CD4-positive, alpha-beta memory T cell (primary cell): ENCODE measurements around the gene PHKG2. TPM values are rescaled to one million over a fixed set of nuclear protein-coding genes. Genes with fewer than 3 reads are reported as not detected.

Source experiments
- CTCF ChIA-PET: fragments of 350-600 bp; sonication (Branson Sonifier 250); formaldehyde crosslinking; loops from one replicate; lab custom pipeline; 2021; ENCODE audit warnings: inconsistent platforms; ENCODE audit not compliant: partially characterized antibody; lab: Charles Lee
- POLR2A ChIA-PET: fragments of 350-600 bp; sonication (Branson Sonifier 250); formaldehyde crosslinking; loops from one replicate; lab custom pipeline; 2021; ENCODE audit not compliant: partially characterized antibody; lab: Charles Lee
- DNase-seq, 5 donors: peaks; one replicate each; pipeline versions ENCODE4 v3.0.0 to v3.0.0-alpha.2; 2020 to 2022; ENCODE audit warnings: mixed read lengths in 1 of 5
- H3K27ac ChIP-seq: one replicate; pipeline ENCODE4 v1.7.0; 2013; ENCODE audit warnings: low read depth, low read length
- H3K27me3 ChIP-seq: 2 replicates; pipeline ENCODE4 v1.7.0; 2013; ENCODE audit warnings: mild to moderate bottlenecking, low read length, moderate library complexity; ENCODE audit not compliant: insufficient read depth
- H3K36me3 ChIP-seq: 2 replicates; pipeline ENCODE4 v1.7.0; 2013; ENCODE audit warnings: mild to moderate bottlenecking, low read length, moderate library complexity; ENCODE audit not compliant: insufficient read depth
- H3K4me1 ChIP-seq: 2 replicates; pipeline ENCODE4 v1.7.0; 2013; ENCODE audit warnings: mild to moderate bottlenecking, low read length, moderate library complexity; ENCODE audit not compliant: insufficient read depth
- H3K4me3 ChIP-seq, 2 donors: one replicate each; pipeline ENCODE4 v1.7.0; 2013; ENCODE audit warnings: low read length in 2 of 2, mild to moderate bottlenecking in 1 of 2
- H3K9me3 ChIP-seq, 2 donors: one replicate each; pipeline ENCODE4 v1.7.0; 2013; ENCODE audit warnings: low read length in 2 of 2, control low read depth in 1 of 2; ENCODE audit not compliant: control insufficient read depth in 1 of 2
- H3K27ac Mint-ChIP-seq, 7 donors: one replicate each; pipeline ENCODE4 v1.8.0; 2020 to 2021; ENCODE audit warnings: mixed read lengths in 7 of 7, mild to moderate bottlenecking in 6 of 7, inconsistent platforms in 3 of 7, moderate library complexity in 3 of 7
- H3K27me3 Mint-ChIP-seq, 2 donors: one replicate each; pipeline ENCODE4 v1.8.0; 2020 to 2021; ENCODE audit warnings: mixed read lengths in 2 of 2
- H3K36me3 Mint-ChIP-seq, 2 donors: one replicate each; pipeline ENCODE4 v1.8.0; 2020 to 2021; ENCODE audit warnings: mixed read lengths in 2 of 2, inconsistent platforms in 1 of 2, mild to moderate bottlenecking in 1 of 2
- H3K4me1 Mint-ChIP-seq, 4 donors: one replicate each; pipeline ENCODE4 v1.8.0; 2020 to 2021; ENCODE audit warnings: mixed read lengths in 4 of 4, mild to moderate bottlenecking in 1 of 4
- H3K4me3 Mint-ChIP-seq, 8 donors: one replicate each; pipeline ENCODE4 v1.8.0; 2020 to 2021; ENCODE audit warnings: mixed read lengths in 8 of 8, mild to moderate bottlenecking in 7 of 8, moderate library complexity in 6 of 8, inconsistent platforms in 3 of 8
- H3K9me3 Mint-ChIP-seq, 8 donors: one replicate each; pipeline ENCODE4 v1.8.0; 2020 to 2021; ENCODE audit warnings: mixed read lengths in 8 of 8, mild to moderate bottlenecking in 5 of 8, inconsistent platforms in 3 of 8, moderate library complexity in 1 of 8
- intact Hi-C: fragments of 100-400 bp; cut with micrococcal nuclease; formaldehyde crosslinking; loops from one replicate; pipeline ENCODE4 v1.15.1; 2023
- polyA plus RNA-seq, 2 donors: library from polyadenylated mRNA; unstranded; fragments of 300-500 nt; fragmentation: Illumina TruSeq; gene quantifications; one replicate each; pipeline ENCODE4 v1.2.3, GENCODE V29; 2021
- total RNA-seq, 2 experiments: library from RNA; stranded (reverse); gene quantifications; one replicate each; pipeline ENCODE4 v1.2.3, GENCODE V29; 2021

Gene PHKG2
- total and polyA plus RNA-seq, 4 experiments from 2014 or later: 42.0 to 63.5 (median 54.5) TPM

DNA sequence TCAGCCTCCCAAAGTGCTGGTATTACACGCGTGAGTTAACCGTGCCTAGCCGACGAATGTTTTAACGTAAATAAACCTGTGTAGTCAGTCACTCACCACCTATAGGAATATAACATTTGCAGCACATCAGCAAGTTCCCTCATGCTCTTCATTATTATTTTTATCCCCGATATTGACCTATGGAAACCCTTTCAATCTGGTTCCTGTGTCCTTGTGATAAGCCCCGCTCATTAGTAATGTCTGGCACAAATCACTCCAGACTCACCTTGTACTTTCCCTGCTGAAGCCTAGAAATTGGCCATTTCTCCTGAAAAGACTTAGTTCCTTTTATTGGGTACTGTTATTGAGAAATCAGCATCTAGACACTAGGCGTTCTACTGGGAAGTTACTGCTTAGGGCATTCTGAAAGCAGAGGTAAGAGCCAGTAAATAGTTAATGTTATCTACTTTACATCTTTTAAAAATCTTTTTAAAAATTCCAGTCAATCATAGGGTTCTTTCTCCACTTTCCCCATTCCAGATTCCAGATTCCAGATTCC is 1.5 kb upstream of the PHKG2 start:
- no peak overlapping the region for H3K4me3 Mint-ChIP-seq
- peaks cover 0 to 6% (median 0%) of the 10 kb centered on the region in 8 donors for H3K9me3 Mint-ChIP-seq
- no peaks in the 10 kb centered on the region for H3K27me3 ChIP-seq
- H3K4me3 ChIP-seq: no peak overlapping the region
- intact Hi-C loops: loop anchor here (5.0 kb wide), 2 partner anchors 66 to 89 kb away; partner anchors contain the start of gene FBRS
- H3K9me3 ChIP-seq: no peaks in the 10 kb centered on the region
- CTCF ChIA-PET: interaction anchor here (0.6 kb wide), 1 partner anchor 53 kb away, joined by 3 read pairs; no protein-coding TSS in a partner anchor
- H3K4me1 Mint-ChIP-seq: peaks cover 14 to 33% (median 21%) of the 10 kb centered on the region in 4 donors
- no peak overlapping the region for H3K27ac ChIP-seq
- H3K27ac Mint-ChIP-seq: peak overlapping the region in 4 of 7 donors; percentile 12 to 94 (median 90)
- DNase-seq: no peak
- POLR2A ChIA-PET: interaction anchor here (1.0 to 3.1 kb wide), 8 partner anchors 11 to 195 kb away, joined by 3 to 22 read pairs (median 14); partner anchors contain the start of genes CFAP119, RNF40 and SRCAP
- peaks cover 6% of the 10 kb centered on the region for H3K36me3 ChIP-seq
- peaks cover 19 to 39% of the 10 kb centered on the region in 2 donors for H3K36me3 Mint-ChIP-seq
- H3K4me1 ChIP-seq: peaks cover 7% of the 10 kb centered on the region
- H3K27me3 Mint-ChIP-seq: no peaks in the 10 kb centered on the region

DNA sequence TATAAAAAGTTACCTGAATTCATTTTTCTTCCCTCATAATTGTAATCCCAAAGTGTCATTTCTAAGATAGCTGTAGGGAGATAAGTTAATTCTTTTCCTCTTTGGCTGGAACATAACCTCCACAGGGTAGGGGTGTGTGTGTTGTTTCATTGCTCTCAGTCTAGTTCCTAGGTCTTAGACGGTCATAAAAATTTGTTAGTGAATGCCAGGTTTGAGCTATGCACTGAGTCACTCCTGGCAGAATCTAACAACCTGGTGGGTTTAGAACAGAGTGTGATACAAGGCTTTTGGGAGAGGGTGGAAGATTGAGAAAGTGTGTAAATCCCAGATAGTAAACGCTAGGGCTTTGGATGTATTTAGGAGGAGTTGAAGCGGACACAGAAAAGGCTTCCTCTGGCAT is 894 bp upstream of the PHKG2 start:
- Histone ChIP-seq H3K4me3 (peak overlapping the region in 1 of 2 donors; percentile 71), H3K36me3 (peaks cover 4% of the 10 kb centered on the region), H3K27ac (peak overlapping the region; percentile 60), H3K27me3 (no peaks in the 10 kb centered on the region), H3K4me1 (peaks cover 7% of the 10 kb centered on the region), H3K9me3 (no peaks in the 10 kb centered on the region)
- intact Hi-C loops: loop anchor here (5.0 kb wide), 2 partner anchors 65 to 90 kb away; partner anchors contain the start of gene FBRS
- H3K4me1 Mint-ChIP-seq: peaks cover 14 to 33% (median 20%) of the 10 kb centered on the region in 4 donors
- peak overlapping the region; percentile 81 to 97 (median 90) for H3K4me3 Mint-ChIP-seq
- peaks cover 13 to 33% of the 10 kb centered on the region in 2 donors for H3K36me3 Mint-ChIP-seq
- H3K27ac Mint-ChIP-seq: peak overlapping the region; percentile 73 to 94 (median 89)
- H3K27me3 Mint-ChIP-seq: no peaks in the 10 kb centered on the region
- peaks cover 0 to 4% (median 0%) of the 10 kb centered on the region in 8 donors for H3K9me3 Mint-ChIP-seq
- CTCF ChIA-PET: interaction anchor here (0.6 to 1.5 kb wide), 5 partner anchors 13 to 195 kb away, joined by 3 to 4 read pairs (median 3); no protein-coding TSS in a partner anchor
- POLR2A ChIA-PET: interaction anchor here (0.8 to 3.4 kb wide), 24 partner anchors 9 to 395 kb away, joined by 3 to 25 read pairs (median 6); partner anchors contain the start of genes CFAP119, FBRS, PRR14 and RNF40
- DNase-seq: no peak

DNA sequence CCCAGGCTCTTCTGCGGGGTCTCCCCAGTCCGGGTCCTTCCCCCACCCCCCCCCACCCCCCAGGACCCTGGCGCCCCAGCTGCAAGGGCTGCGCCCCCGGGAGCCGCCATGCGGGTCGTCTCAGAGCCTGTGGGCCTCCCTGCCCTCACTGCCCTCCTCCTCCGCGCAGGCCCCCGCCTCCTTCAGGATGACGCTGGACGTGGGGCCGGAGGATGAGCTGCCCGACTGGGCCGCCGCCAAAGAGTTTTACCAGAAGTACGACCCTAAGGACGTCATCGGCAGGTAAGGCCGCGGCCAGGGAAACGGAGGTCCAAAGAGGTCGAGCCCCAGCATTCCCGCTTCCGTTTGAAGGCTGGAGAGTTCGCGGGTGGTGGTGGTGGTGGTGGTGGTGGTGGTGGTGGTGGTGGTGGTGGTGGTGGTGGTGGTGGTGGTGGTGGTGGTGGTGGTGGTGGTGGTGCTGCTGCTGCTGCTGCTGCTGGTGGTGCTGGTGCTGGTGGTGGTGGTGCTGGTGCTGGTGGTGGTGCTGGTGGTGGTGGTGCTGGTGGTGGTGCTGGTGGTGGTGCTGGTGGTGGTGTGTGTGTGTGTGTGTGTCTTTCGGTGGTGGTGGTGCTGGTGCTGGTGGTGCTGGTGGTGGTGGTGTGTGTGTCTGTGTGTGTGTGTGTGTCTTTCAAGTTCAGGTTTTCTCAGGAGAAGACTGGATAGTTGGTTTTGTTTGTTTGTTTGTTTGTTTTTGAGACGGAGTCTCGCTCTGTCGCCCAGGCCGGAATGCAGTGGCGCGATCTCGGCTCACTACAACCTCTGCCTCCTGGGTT is 615 bp downstream of the PHKG2 start:
- ChIA-PET POLR2A (interaction anchor here (0.6 to 3.4 kb wide), 22 partner anchors 9 to 393 kb away, joined by 3 to 25 read pairs (median 6); partner anchors contain the start of genes CFAP119, FBRS, PRR14 and RNF40), CTCF (interaction anchor here (0.6 to 1.5 kb wide), 5 partner anchors 14 to 1058 kb away, joined by 3 to 4 read pairs (median 4); no protein-coding TSS in a partner anchor)
- Histone ChIP-seq H3K27me3 (no peaks in the 10 kb centered on the region), H3K9me3 (no peaks in the 10 kb centered on the region), H3K27ac (peak overlapping the region; percentile 22), H3K36me3 (peaks cover 15% of the 10 kb centered on the region), H3K4me3 (peak overlapping the region; percentile 23 to 71), H3K4me1 (peaks cover 7% of the 10 kb centered on the region)
- Mint-ChIP-seq H3K4me3 (peak overlapping the region; percentile 89 to 97 (median 91)), H3K4me1 (peaks cover 14 to 33% (median 20%) of the 10 kb centered on the region in 4 donors), H3K27ac (peak overlapping the region in 6 of 7 donors; percentile 63 to 93 (median 88)), H3K27me3 (no peaks in the 10 kb centered on the region), H3K36me3 (peaks cover 13 to 38% of the 10 kb centered on the region in 2 donors), H3K9me3 (peaks cover 0 to 4% (median 0%) of the 10 kb centered on the region in 8 donors)
- DNase-seq: peak in 1 of 5 donors; percentile 62
- intact Hi-C loops: loop anchor here (1.0 to 5.0 kb wide), 5 partner anchors 13 to 173 kb away; partner anchors contain the start of genes CFAP119, FBRS and RNF40

DNA sequence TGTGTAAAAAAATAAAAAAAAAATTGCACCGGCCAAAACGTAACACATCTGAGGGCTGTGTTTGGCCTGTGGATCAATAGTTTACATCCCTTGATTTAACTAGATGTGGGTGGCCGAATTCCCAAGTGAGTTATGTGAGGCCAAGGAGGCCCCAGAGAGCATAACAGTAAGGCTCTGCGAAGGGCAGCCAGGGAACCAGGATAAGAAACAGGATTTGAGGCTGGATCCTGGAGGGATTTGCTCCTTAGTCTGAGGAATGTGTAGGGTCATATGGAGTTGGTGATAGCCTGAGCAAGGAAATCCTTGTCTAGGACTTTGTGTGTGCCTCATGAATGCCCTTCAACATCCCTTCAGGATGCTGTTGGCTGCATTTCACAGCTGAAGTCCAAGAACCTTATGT is 2.0 kb downstream of the PHKG2 start:
- Histone ChIP-seq H3K27ac (no peak overlapping the region), H3K9me3 (no peaks in the 10 kb centered on the region), H3K27me3 (no peaks in the 10 kb centered on the region), H3K36me3 (peaks cover 23% of the 10 kb centered on the region), H3K4me1 (peaks cover 7% of the 10 kb centered on the region), H3K4me3 (no peak overlapping the region)
- peak overlapping the region in 3 of 7 donors; percentile 31 to 71 (median 43) for H3K27ac Mint-ChIP-seq
- CTCF ChIA-PET: interaction anchor here (1.0 kb wide), 1 partner anchor 11 kb away, joined by 4 read pairs; the partner anchor contains the start of gene CFAP119
- intact Hi-C loops: no loop called here
- POLR2A ChIA-PET: interaction anchor here (0.6 to 3.4 kb wide), 2 partner anchors 91 to 253 kb away, joined by 3 to 25 read pairs; partner anchors contain the start of gene FBRS
- H3K36me3 Mint-ChIP-seq: peaks cover 19 to 39% of the 10 kb centered on the region in 2 donors
- peak overlapping the region in 6 of 8 donors; percentile 59 to 91 (median 88) for H3K4me3 Mint-ChIP-seq
- peaks cover 14 to 33% (median 20%) of the 10 kb centered on the region in 4 donors for H3K4me1 Mint-ChIP-seq
- peaks cover 0 to 4% (median 0%) of the 10 kb centered on the region in 8 donors for H3K9me3 Mint-ChIP-seq
- no peak for DNase-seq
- H3K27me3 Mint-ChIP-seq: no peaks in the 10 kb centered on the region

DNA sequence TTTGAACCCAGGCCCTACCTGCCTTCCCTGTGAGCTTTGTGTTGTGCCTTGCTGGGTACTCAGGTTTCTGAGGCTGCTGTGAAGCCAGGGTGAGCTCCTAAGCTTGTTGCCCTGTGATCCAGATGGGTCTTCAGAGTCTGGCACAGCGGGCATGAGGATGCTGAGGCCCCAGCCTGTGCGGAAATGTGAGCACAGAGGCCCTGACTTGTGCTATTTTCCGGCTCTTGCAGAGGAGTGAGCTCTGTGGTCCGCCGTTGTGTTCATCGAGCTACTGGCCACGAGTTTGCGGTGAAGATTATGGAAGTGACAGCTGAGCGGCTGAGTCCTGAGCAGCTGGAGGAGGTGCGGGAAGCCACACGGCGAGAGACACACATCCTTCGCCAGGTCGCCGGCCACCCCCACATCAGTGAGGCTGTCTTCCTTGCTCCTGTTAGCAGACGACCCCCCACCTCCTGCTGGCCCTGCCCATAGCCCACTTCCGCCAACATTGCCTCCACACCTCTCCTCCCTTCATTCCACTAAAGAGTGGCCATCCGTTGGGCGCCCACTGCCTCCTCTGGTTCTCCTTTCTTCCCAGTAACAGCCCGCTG is 2.7 kb downstream of the PHKG2 start:
- Histone ChIP-seq H3K27ac (no peak overlapping the region), H3K4me1 (peaks cover 7% of the 10 kb centered on the region), H3K27me3 (no peaks in the 10 kb centered on the region), H3K36me3 (peaks cover 25% of the 10 kb centered on the region), H3K4me3 (no peak overlapping the region), H3K9me3 (no peaks in the 10 kb centered on the region)
- Mint-ChIP-seq H3K27ac (peak overlapping the region in 2 of 7 donors; percentile 1 to 61), H3K4me1 (peaks cover 14 to 33% (median 20%) of the 10 kb centered on the region in 4 donors), H3K36me3 (peaks cover 24 to 43% of the 10 kb centered on the region in 2 donors), H3K9me3 (peaks cover 0 to 4% (median 0%) of the 10 kb centered on the region in 8 donors), H3K27me3 (no peaks in the 10 kb centered on the region), H3K4me3 (peak overlapping the region in 6 of 8 donors; percentile 8 to 65 (median 42))
- no peak for DNase-seq
- intact Hi-C loops: no loop called here
- ChIA-PET CTCF (interaction anchor here (1.0 kb wide), 1 partner anchor 11 kb away, joined by 4 read pairs; the partner anchor contains the start of gene CFAP119), POLR2A (interaction anchor here (1.0 kb wide), 1 partner anchor 57 kb away, joined by 3 read pairs; no protein-coding TSS in a partner anchor)

DNA sequence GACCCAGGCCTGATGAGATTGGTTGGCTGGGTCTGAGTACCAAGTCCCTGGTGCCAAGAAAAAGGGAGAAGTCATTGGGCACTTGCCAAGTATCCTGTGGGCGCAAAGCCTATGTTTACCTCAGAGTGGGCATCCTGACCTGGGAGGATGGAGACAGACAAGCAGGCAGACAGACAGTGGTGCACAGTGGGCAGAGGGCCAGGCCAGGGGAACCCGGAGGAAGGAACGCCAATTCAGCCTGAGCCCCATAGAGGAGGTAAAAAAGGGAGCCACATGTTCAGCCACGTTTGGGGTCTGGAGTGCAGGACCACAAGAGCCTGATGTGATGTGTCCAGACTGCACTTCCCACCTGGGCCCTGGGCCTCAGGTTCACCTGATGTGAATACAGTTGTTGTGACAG is 5.4 kb downstream of the PHKG2 start:
- ChIA-PET CTCF (no interaction called here), POLR2A (no interaction called here)
- H3K4me3 ChIP-seq: no peak overlapping the region
- intact Hi-C loops: no loop called here
- no peaks in the 10 kb centered on the region for H3K4me1 ChIP-seq
- Mint-ChIP-seq H3K27ac (peak overlapping the region in 1 of 7 donors; percentile 35), H3K9me3 (peaks cover 0 to 2% (median 0%) of the 10 kb centered on the region in 8 donors), H3K36me3 (peaks cover 27 to 48% of the 10 kb centered on the region in 2 donors), H3K4me1 (peaks cover 6 to 20% (median 10%) of the 10 kb centered on the region in 4 donors), H3K27me3 (no peaks in the 10 kb centered on the region), H3K4me3 (no peak overlapping the region)
- no peaks in the 10 kb centered on the region for H3K9me3 ChIP-seq
- H3K27ac ChIP-seq: no peak overlapping the region
- DNase-seq: no peak
- peaks cover 29% of the 10 kb centered on the region for H3K36me3 ChIP-seq
- H3K27me3 ChIP-seq: no peaks in the 10 kb centered on the region
